Epithelial cell of prostate (primary cell): Measurements from ENCODE around the gene KAZN.
A peak's percentile ranks its signal among the peaks of the same experiment; 100 is the strongest.

Experiments
- DNase-seq: peaks from one replicate; pipeline ENCODE4 v3.0.0-alpha.2; 2011; ENCODE audit warnings: low read depth, low spot score
- H3K27ac ChIP-seq: fragments of 450-650 bp; 2 replicates; pipeline ENCODE4 v1.5.1; 2017; ENCODE audit warnings: mild to moderate bottlenecking

KAZN gene

GRCh38 chr1:14698314-14698713, 99.8 kb downstream of the KAZN start:
- no peak for DNase-seq
- H3K27ac ChIP-seq = no peak overlapping the region

DNA sequence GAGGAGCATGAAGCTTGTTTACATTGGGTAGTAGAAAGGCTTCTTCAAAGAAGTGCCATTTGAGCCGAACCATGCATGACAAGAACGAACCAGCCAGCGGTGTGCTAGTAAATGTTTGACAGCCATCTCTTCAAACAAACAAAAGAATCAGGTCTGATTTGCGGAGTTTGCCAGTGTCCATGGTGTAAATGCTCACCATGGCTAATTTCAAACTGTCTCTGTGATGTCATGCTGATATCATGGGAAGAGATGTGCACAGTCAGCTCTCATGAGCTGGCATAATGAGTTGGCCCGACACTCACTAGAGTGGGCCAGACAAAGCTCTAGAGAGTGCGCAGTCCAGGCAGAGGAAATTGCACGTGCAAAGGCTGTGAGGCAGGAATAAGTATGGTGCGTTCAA, 101.1 kb downstream of the KAZN start:
- no peak overlapping the region for H3K27ac ChIP-seq
- DNase-seq = no peak

DNA sequence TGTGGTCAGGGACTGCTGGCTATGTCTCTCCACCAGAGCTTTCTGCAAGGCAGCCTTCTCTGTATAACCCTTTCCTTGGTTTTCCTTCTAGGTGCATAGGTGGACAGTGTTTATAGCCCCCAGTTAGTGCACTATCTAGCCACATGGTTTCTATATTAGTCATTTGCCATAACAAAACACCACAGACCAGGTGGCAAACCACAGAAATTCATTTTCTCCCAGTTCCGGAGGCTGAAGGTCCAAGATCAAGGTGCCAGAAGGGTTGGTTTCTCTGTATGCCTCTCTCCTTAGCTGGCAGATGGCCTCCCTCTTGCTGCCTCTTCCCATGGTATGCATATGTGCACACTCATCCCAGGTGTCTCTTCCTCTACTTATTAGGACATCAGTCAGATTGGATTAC, 106.4 kb downstream of the KAZN start:
- H3K27ac ChIP-seq = no peak overlapping the region
- DNase-seq = no peak

- no peak for DNase-seq
- H3K27ac ChIP-seq = no peak overlapping the region
These were observed 107.3 kb downstream of the KAZN start for GRCh38 chr1:14705824-14706223.

DNA sequence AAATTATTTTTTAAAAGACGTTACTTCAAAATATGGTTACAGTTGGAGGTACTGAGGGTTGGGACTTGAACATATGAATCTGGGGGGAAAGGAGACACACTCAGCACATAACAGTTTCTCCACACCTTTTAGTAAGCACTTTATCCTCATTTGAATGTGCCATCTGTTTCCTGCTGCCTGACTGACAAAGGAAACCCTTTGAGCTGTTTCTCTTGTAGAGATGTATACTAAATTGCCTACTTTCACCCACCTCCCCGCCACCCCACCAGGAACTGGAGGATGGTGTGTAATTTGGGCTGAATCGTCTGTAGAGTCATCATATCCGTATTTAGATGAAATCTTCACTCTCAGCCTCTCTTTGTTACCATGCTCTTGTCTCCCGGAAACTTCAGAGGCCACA, 108.1 kb downstream of the KAZN start:
- no peak overlapping the region for H3K27ac ChIP-seq
- no peak for DNase-seq

DNA sequence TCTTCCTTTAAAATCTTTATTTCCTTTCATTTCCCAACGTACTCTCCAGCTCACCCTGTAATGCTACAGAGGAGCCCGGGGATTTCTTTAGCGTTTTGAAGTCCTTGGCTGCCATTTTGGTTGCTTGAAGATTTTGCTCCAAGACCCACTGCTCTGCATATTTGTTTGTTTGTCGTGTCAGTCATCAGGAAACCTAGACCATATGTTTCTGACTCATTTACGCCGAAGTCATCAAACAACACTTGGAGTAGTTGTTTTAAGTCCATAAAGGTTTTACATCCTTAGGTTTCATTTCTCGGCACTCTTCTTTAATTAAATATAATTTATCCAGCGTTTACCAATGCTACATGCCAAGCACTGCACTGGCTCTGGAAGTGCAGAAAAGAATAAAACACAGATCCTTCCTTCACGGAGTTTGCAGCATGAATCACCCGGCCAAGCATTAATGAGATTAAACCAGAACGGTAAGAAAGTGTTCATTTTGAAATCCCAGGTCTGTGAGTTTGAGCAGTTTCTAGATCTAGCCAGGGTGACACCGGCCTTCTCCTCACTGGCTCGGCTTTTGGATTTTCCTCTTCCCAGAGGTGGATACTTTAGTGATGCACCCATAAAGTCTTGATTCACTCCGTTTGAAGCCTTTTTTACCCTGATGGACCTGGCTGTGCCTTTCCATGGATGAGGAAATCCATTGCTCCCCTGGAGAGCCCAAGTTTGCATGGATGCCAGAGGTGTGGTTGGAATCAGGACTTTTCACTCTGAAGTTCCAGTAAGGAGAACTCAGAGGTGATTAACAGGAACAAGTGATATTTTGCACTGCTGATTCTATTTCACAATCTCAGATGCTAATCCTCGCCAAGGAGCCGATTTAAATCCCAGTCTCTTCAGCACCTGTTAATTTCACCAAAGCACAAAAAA, 109.3 kb downstream of the KAZN start:
- H3K27ac ChIP-seq = no peak overlapping the region
- DNase-seq = no peak

DNA sequence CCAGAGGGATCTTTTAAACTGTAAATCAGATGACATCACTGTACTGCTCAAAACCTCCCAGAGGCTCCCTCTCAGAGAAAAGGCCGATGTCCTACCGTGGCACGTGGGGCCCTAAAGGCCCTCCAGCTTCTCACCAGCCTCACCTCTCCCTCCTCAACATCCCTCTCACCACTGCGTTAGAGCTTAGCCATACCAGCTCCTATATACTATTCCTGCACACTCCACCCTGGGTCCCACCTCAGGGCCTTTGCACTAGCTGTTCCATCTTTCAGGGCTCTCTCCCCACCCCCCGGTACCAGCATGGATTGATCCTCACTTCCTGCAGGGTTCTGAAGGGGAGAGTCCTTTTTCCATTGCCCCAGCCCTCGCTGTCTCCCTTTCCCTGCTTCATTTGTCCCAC, 111.8 kb downstream of the KAZN start:
- H3K27ac ChIP-seq = no peak overlapping the region
- no peak for DNase-seq

- H3K27ac ChIP-seq = no peak overlapping the region
- no peak for DNase-seq
These were observed 113.7 kb downstream of the KAZN start for GRCh38 chr1:14712136-14712535.

GRCh38 chr1:14713077-14713476, 114.6 kb downstream of the KAZN start:
- DNase-seq = peak; percentile 72

DNA sequence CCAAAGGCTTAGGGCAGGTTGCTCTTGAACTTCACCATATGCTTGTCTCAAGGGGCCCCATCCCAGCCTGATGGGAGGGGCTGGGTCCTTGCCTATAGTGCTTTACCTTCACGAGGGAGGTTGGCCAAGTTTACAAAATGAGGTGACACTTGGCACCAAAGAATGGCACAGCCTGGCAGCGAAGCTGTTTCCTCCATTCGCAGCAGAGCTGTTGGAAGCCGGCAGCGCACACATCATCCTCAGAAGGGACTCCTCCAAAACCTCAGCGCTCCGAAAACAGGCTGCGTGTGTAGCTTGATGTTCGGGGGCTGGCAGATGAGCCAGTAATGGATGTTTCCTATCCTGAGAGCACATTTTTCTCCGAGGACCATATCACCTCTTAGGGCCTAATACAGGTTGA, 116.8 kb downstream of the KAZN start:
- H3K27ac ChIP-seq = no peak overlapping the region
- DNase-seq = no peak

More at GRCh38 chr1:14713077-14713476, 114.6 kb downstream of the KAZN start:
- no peak overlapping the region for H3K27ac ChIP-seq

GRCh38 chr1:14715802-14716201, 117.3 kb downstream of the KAZN start:
- DNase-seq = no peak
- H3K27ac ChIP-seq = no peak overlapping the region

DNA sequence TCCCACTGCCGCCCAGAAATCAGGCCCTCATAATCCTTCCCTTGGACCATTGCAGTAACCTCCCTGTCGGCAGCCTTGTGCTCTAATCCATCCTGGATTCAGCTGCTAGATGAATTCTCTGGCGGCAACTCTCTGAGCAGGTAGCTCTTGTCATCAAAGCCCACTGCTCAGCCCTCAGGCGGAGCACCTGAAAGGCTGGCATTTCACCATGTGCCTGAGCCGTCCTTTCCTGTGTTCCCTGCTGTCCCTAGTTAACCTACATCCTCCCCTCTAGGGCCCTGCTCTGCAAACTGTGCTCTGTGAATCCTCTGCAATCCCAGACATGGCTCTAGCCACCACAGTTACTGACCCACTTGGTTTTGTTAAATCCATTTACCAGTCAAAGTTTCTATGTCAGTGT, 118.0 kb downstream of the KAZN start:
- no peak overlapping the region for H3K27ac ChIP-seq
- no peak for DNase-seq

GRCh38 chr1:14718476-14718875, 120.0 kb downstream of the KAZN start:
- no peak for DNase-seq
- H3K27ac ChIP-seq = no peak overlapping the region

- no peak overlapping the region for H3K27ac ChIP-seq
- DNase-seq = no peak
These were observed 124.9 kb downstream of the KAZN start for GRCh38 chr1:14723401-14723800.

DNA sequence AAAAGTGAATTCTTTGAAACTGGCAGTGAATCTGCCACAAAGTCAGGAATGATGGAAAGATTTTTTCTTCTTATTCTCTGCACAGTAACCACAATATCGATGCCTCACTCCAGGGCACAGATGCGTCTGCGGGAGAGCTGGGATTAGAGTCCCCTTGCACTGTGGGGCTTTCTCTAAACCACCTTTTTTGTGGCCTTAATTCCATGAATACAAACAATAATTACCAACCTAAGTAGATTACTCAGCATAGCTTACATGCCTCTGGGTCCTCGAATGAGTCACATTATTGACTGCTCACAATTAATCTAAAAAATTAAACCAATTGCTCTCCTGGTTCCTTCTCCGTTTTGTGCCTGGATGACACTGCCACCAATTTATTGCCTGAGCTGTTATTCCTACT, 125.8 kb downstream of the KAZN start:
- H3K27ac ChIP-seq = no peak overlapping the region
- DNase-seq = no peak

GRCh38 chr1:14724678-14725077, 126.2 kb downstream of the KAZN start:
- DNase-seq = no peak
- H3K27ac ChIP-seq = no peak overlapping the region

GRCh38 chr1:14725238-14725637, 126.8 kb downstream of the KAZN start:
- no peak for DNase-seq
- H3K27ac ChIP-seq = no peak overlapping the region

GRCh38 chr1:14725695-14726094, 127.2 kb downstream of the KAZN start:
- no peak overlapping the region for H3K27ac ChIP-seq
- DNase-seq = no peak

DNA sequence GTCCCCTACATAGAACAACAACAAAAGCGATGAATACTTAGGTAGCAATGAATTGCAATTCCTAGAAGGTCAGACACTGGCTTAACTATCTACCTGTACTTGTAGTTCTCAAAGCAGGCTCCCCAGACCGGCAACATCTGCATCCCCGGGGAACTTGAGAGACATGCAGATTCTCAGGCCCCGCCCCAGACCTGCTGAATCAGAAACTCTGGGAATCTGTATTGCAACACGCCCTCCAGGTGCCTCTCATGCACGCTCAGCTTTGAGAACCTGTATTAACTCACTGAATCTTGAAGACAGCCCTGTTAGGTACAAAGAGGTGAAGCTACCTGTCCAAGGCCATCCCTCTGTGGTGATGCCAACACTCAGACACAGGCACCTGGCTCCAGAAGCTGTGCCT, 128.1 kb downstream of the KAZN start:
- no peak overlapping the region for H3K27ac ChIP-seq
- no peak for DNase-seq

DNA sequence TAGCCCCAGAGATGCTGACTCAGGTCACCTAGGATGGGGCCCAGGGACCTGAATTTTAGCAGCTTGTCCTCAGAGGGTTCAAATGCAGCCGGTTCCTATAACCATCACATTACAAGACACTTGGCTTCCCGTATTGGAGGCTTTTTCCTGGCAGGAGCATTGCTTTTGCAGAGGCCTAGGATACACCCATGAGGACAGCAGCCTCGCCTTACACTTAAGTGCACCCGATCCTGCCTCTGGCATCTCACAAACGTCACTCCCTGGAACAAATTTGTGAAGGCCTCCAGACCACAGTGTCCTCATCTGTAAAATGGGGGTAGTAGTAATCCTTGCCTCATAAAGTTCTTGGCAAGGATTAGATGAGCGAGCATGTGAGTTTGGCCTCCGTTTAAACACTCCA, 130.0 kb downstream of the KAZN start:
- DNase-seq = no peak
- no peak overlapping the region for H3K27ac ChIP-seq

DNA sequence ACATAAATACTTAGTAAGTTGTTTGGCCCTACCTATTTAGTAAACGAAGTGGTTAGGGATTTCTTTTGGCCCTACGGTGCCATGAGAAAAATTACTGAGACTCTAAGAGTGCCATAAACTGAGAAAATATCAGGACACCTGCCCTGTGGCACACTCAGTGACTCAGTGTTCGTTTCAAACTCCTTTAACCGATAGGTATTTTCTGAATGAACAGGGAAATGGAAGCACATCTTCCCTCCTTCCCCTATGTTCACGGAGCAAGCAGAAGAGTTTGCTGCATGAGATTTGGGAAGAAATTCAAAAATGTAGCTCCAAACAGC, 134.2 kb downstream of the KAZN start:
- DNase-seq = no peak

DNA sequence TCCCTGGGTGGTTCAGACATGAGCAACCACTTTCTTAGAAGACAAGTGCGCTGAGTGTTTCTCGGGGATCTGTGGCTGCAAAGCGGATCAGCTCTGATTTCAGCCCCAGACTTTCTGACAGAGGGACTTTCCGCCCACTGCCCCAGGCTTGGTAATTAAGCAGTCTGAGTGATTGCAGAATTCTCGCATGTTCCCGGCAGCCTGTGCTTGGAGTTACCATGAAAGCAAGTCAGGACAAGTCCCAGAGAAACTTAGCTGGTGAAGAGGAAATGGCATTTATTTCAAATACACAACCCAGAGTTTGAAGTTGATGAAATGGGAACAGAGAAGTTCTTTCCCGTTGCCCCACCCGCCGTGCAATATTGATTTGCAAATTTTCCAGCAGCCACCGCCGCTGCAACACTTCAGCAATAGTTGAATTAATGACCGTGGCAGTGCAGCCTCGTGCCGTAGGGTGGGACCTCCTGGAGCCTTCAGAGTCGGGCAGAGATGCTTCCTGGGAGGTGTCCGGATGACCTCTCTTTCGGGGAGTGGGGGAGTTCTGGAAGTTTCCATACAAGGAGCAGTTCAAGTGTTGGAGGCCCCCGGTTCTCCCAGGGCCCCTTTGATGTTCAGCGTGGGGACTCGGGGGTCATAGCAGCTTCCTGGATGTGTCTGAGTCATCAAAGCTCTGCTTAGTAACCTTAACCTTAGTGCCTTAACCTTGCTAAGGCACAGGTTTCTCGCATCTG, 134.7 kb downstream of the KAZN start:
- H3K27ac ChIP-seq = peak overlapping the region; percentile 86
- DNase-seq = peak; percentile 86

More for the DNA sequence above, 134.2 kb downstream of the KAZN start:
- peak overlapping the region; percentile 86 for H3K27ac ChIP-seq
